Body of pancreas (tissue), 4 donors: ENCODE results near the gene TRIB2.

ENCODE experiments used
- POLR2A ChIP-seq, 3 donors: fragments of 450-650 bp; IDR thresholded peaks; one replicate each; pipeline ENCODE4 v1.6.1; 2016; ENCODE audit warnings: antibody characterized with exemption in 3 of 3, mild to moderate bottlenecking in 2 of 3
- TF ChIP-seq, protein P1 (sequence below), 7 experiments: fragments of 450-650 bp in 4 of 7; fragments of 200-600 bp in 3 of 7; sonication (generic) in 3 of 7; IDR thresholded peaks; one replicate each; pipeline ENCODE4 v1.5.1; 2016 to 2019; ENCODE audit warnings: antibody characterized with exemption in 7 of 7

DNA sequence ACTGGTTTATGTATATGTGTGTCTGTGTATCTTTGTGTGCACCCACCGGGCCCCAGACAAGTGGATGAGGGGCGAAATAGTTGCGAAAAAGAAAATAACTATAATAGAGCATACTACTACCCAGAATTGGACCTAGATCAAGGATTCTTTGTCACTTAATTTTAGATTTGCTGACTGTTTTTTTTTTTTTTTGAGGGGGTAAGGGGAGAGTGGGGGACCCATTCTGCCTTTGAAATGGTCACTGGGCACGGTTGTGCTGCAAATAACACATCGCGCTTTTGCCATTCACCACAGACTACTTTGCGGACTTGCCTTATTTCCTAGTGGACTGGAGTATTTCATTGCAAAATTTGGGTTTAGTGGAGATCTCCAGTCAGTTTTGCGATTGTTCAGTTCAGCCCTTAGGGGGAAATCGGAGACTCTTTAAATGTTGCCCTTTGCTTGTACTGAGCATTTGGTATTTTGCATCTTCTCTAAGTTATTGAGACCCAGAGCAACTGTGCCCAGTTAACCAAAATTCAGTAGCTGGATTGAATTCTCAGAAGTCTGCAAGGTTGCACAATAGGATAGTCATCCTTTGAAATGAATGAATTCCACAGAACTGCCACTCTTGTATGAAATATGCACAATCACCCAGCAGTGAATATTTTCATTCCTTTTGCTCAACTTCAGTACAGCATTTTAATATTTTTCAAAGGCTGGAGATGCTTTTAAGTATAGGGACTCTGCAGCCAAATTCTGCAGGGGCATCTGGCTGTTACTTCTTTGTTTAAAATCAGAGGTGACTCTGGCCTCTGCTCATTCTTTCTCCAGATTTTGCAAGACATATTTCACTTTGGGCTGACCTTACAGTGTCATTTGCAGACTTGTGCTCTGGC is 2.9 kb downstream of the TRIB2 start:
- TF ChIP-seq, protein P1, sequence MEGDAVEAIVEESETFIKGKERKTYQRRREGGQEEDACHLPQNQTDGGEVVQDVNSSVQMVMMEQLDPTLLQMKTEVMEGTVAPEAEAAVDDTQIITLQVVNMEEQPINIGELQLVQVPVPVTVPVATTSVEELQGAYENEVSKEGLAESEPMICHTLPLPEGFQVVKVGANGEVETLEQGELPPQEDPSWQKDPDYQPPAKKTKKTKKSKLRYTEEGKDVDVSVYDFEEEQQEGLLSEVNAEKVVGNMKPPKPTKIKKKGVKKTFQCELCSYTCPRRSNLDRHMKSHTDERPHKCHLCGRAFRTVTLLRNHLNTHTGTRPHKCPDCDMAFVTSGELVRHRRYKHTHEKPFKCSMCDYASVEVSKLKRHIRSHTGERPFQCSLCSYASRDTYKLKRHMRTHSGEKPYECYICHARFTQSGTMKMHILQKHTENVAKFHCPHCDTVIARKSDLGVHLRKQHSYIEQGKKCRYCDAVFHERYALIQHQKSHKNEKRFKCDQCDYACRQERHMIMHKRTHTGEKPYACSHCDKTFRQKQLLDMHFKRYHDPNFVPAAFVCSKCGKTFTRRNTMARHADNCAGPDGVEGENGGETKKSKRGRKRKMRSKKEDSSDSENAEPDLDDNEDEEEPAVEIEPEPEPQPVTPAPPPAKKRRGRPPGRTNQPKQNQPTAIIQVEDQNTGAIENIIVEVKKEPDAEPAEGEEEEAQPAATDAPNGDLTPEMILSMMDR (IDR thresholded peaks at IDR 0.05), result no peak
- no peak for TF ChIP-seq POLR2A (IDR thresholded peaks at IDR 0.05)
